Prostate gland (tissue), 2 donors: ENCODE data around the gene HDAC8. TPM values are rescaled to one million over a fixed set of nuclear protein-coding genes. Genes with fewer than 3 reads are reported as not detected.

Source experiments
- DNase-seq: peaks from one replicate; pipeline ENCODE4 v3.0.0-alpha.2; 2019; ENCODE audit warnings: low spot score
- H3K27ac ChIP-seq, 2 donors: fragments of 200-600 bp; sonication (generic); 2 replicates each; pipeline ENCODE4 v1.5.1; 2017 to 2019
- H3K27me3 ChIP-seq: fragments of 200-600 bp; sonication (generic); replicated peaks from 2 replicates; pipeline ENCODE4 v1.5.1; 2019; ENCODE audit not compliant: insufficient read depth
- H3K36me3 ChIP-seq, 2 donors: fragments of 200-600 bp; sonication (generic); 1 replicate in 1 of 2; 2 replicates in 1 of 2; pipeline versions ENCODE4 v1.5.1 to v1.8.1; 2017 to 2019
- H3K4me1 ChIP-seq: fragments of 200-600 bp; sonication (generic); replicated peaks from 2 replicates; pipeline ENCODE4 v1.5.1; 2019
- H3K4me3 ChIP-seq, 2 donors: fragments of 200-600 bp; sonication (generic); 2 replicates each; pipeline ENCODE4 v1.5.1; 2017 to 2019
- H3K9me3 ChIP-seq: fragments of 200-600 bp; sonication (generic); 2 replicates; pipeline ENCODE4 v1.5.1; 2017
- CTCF ChIP-seq, 4 experiments: fragments of 200-600 bp in 2 of 4; fragments of 450-650 bp in 2 of 4; sonication (generic) in 2 of 4; IDR thresholded peaks; 1 replicate in 3 of 4; 2 replicates in 1 of 4; pipeline ENCODE4 v1.5.1; 2016 to 2019; ENCODE audit warnings: antibody characterized with exemption in 4 of 4, mild to moderate bottlenecking in 2 of 4, moderate library complexity in 2 of 4
- POLR2A ChIP-seq: fragments of 450-650 bp; IDR thresholded peaks from one replicate; pipeline ENCODE4 v1.6.1; 2016; ENCODE audit warnings: antibody characterized with exemption, mild to moderate bottlenecking
- POLR2AphosphoS5 ChIP-seq: sonication (generic); formaldehyde crosslinking; IDR thresholded peaks from one replicate; pipeline ENCODE4 v1.6.1; 2017; ENCODE audit warnings: antibody characterized with exemption
- WGBS: methylation state at CpG from one replicate; pipeline ENCODE4 v1.1.5; 2018; 5-methylcytosine and 5-hydroxymethylcytosine counted together
- intact Hi-C: fragments of 100-400 bp; cut with DNase I; formaldehyde crosslinking; loops from one replicate; pipeline ENCODE4 v1.14.2; 2022
- total RNA-seq, 2 donors: library from RNA; depleted of rRNA; stranded (reverse); fragments of >200 nt; gene quantifications; one replicate each; pipeline ENCODE4 v1.1.0, GENCODE V29; 2016

The HDAC8 gene
- total RNA-seq, 2 donors from 2014 or later: 25.3 to 32.3 TPM

- Histone ChIP-seq H3K27ac (no peak overlapping the region), H3K4me1 (no peaks in the 10 kb centered on the region), H3K27me3 (no peaks in the 10 kb centered on the region), H3K4me3 (peak overlapping the region; percentile 32 to 41), H3K9me3 (no peaks in the 10 kb centered on the region), H3K36me3 (no peaks in the 10 kb centered on the region)
- DNase-seq: peak; percentile 35
- 2% methylated on average over 44 of the region's 56 CpGs for WGBS
- no peak for TF ChIP-seq POLR2A
- no peak for TF ChIP-seq POLR2AphosphoS5
- TF ChIP-seq CTCF (IDR thresholded peaks at IDR 0.05): no peak
- intact Hi-C loops: loop anchor here (5.0 kb wide), 1 partner anchor 230 kb away; no protein-coding TSS in a partner anchor
Observed at GRCh38 chrX:72306851-72307645, 265.6 kb downstream of the HDAC8 start.

- intact Hi-C loops: loop anchor here (5.0 kb wide), 1 partner anchor 231 kb away; no protein-coding TSS in a partner anchor
- 0% methylated on average over 9 of the region's 92 CpGs for WGBS
- no peaks in the 10 kb centered on the region for H3K4me1 ChIP-seq
Observed at GRCh38 chrX:72306085-72306801, 266.4 kb downstream of the HDAC8 start.

GRCh38 chrX:72305286-72306084 lies 267.2 kb downstream of the HDAC8 start, which contains the start of gene CITED1:
CITED1 (minus strand) TSS chrX:72305914; CDS start chrX:72302869, 3,045 bp downstream.
- intact Hi-C loops: loop anchor here (5.0 kb wide), 1 partner anchor 232 kb away; no protein-coding TSS in a partner anchor
- Histone ChIP-seq H3K4me1 (no peaks in the 10 kb centered on the region), H3K36me3 (no peaks in the 10 kb centered on the region), H3K9me3 (no peaks in the 10 kb centered on the region), H3K4me3 (peak within 1 kb of the TSS; percentile 32 to 41), H3K27me3 (no peaks in the 10 kb centered on the region), H3K27ac (no peak within 1 kb of the TSS)
- TF ChIP-seq POLR2AphosphoS5 (no peak), CTCF (IDR thresholded peaks at IDR 0.05) (no peak), POLR2A (no peak)
- no peak for DNase-seq
- WGBS: 0% methylated on average over 7 of the region's 68 CpGs

More at GRCh38 chrX:72306085-72306801, 266.4 kb downstream of the HDAC8 start:
- no peak for DNase-seq
- no peaks in the 10 kb centered on the region for H3K27me3 ChIP-seq
- no peak overlapping the region for H3K27ac ChIP-seq
- H3K9me3 ChIP-seq: no peaks in the 10 kb centered on the region
- H3K4me3 ChIP-seq: peak overlapping the region; percentile 32 to 41
- no peak for TF ChIP-seq CTCF (IDR thresholded peaks at IDR 0.05)
- TF ChIP-seq POLR2A: no peak
- TF ChIP-seq POLR2AphosphoS5: no peak
- no peaks in the 10 kb centered on the region for H3K36me3 ChIP-seq

GRCh38 chrX:72304877-72305276 lies 267.8 kb downstream of the HDAC8 start:
- H3K27me3 ChIP-seq: no peaks in the 10 kb centered on the region
- H3K27ac ChIP-seq: no peak overlapping the region
- DNase-seq: no peak
- intact Hi-C loops: loop anchor here (5.0 kb wide), 1 partner anchor 232 kb away; no protein-coding TSS in a partner anchor
- peak overlapping the region; percentile 32 to 41 for H3K4me3 ChIP-seq
- WGBS: 6% methylated on average over 23 of the region's 26 CpGs
- no peaks in the 10 kb centered on the region for H3K4me1 ChIP-seq
- H3K36me3 ChIP-seq: no peaks in the 10 kb centered on the region
- TF ChIP-seq POLR2AphosphoS5: no peak
- H3K9me3 ChIP-seq: no peaks in the 10 kb centered on the region

- H3K4me1 ChIP-seq: no peaks in the 10 kb centered on the region
- H3K27ac ChIP-seq: no peak overlapping the region
- H3K36me3 ChIP-seq: no peaks in the 10 kb centered on the region
- no peak for TF ChIP-seq POLR2AphosphoS5
- no peak for TF ChIP-seq POLR2A
- no peak for TF ChIP-seq CTCF (IDR thresholded peaks at IDR 0.05)
- 95% methylated on average over 9 of the region's 9 CpGs for WGBS
- no peak for DNase-seq
- no peak overlapping the region for H3K4me3 ChIP-seq
- H3K9me3 ChIP-seq: no peaks in the 10 kb centered on the region
- intact Hi-C loops: no loop called here
- no peaks in the 10 kb centered on the region for H3K27me3 ChIP-seq
Observed at GRCh38 chrX:72301781-72302180, 270.9 kb downstream of the HDAC8 start.
